GM12873 (cell line): ENCODE data around the gene C2orf92.

Experiments
- CTCF ChIP-seq: IDR thresholded peaks from 2 replicates; pipeline ENCODE4 v1.5.1; 2012; ENCODE audit warnings: low read depth, mild to moderate bottlenecking, moderate library complexity, low read length, control low read depth; ENCODE audit not compliant: insufficient read depth; ENCODE audit errors: missing control alignments

Gene C2orf92

GRCh38 chr2:97722227-97722626 lies 52.7 kb downstream of the C2orf92 start:
- TF ChIP-seq CTCF: no peak

GRCh38 chr2:97723156-97724072 lies 53.9 kb downstream of the C2orf92 start:
- no peak for TF ChIP-seq CTCF

- no peak for TF ChIP-seq CTCF
Observed at GRCh38 chr2:97724073-97724410, 54.5 kb downstream of the C2orf92 start.

- TF ChIP-seq CTCF: no peak
Observed at GRCh38 chr2:97724501-97724900, 55.0 kb downstream of the C2orf92 start.

GRCh38 chr2:97724946-97725688 lies 55.6 kb downstream of the C2orf92 start:
- no peak for TF ChIP-seq CTCF

- TF ChIP-seq CTCF: no peak
Observed at GRCh38 chr2:97726261-97727064, 57.0 kb downstream of the C2orf92 start.

GRCh38 chr2:97727296-97727695 lies 57.8 kb downstream of the C2orf92 start:
- TF ChIP-seq CTCF: no peak
